Inflammatory macrophage treated with lipopolysaccharide for 4 hours (primary cell): ENCODE measurements around the gene SFTPD.
A peak's percentile ranks its signal among the peaks of the same experiment; 100 is the strongest.

ENCODE experiments used
- DNase-seq: peaks from one replicate; pipeline ENCODE4 v3.0.0-alpha.2; 2020

Gene SFTPD

DNA sequence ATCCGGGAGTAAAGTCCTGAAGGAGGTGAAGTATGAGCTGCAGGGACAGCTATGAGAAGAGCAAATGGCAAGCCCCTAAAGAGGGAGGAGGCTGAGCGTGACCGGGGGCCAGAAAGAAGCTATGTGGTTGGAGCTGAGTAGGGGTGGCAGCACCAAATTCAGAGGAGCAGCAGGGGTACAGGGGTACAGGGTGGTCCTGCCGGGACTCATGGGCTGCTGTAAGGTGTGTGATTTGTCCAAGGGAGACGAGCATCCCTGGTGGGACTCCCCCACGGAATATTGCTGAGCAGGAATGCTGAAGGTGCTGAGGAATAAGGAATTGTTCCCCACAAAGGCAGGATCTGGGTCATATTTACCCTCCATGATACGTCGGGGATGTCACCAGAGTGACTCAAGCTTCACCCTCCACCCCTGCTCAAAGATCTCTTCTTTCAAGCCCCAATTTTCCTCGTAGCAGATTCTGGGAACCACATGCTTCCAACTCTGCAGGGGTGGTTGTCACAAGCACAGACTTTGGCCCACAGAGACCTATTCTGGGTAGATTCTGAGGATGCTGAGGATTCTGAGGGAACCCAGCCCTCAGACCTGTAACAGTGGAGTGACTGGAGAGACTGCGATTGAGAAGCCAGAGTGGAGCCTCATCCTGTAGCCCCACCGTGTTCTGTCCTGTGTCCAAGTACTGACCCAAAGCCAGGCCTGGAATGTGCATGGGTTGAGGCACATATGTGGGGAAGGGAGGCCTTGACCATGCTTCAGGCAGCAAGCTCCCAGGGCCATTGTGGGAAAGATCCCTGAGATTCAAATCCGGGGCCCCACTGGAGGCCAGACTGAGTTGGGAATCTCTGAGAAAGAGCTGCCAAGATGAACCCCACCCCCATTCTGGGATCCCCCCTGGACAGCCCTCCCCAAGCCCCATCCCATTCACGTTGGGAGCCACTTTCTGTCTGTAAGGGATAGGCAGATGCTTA lies 4.2 kb downstream of the SFTPD start:
- no peak for DNase-seq

DNA sequence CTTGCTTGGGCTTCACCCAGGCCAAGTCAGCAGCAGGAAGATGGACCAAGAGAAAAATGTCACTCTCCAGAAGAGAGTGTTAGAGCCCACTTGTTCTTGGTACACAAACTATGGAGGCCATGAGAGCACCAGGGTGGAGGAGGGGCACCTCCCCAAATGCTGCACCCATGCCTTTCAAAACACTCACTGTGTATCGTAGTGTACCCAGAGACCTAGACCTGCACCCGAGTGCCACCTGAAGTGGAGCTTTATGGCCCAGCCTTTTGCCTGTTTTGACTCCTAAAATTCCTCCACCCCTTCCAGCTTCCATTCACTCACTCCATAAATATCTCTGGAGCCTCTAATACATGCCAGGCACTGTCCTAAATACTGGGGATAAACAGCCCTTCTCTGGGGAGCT lies 5.0 kb downstream of the SFTPD start:
- no peak for DNase-seq

DNA sequence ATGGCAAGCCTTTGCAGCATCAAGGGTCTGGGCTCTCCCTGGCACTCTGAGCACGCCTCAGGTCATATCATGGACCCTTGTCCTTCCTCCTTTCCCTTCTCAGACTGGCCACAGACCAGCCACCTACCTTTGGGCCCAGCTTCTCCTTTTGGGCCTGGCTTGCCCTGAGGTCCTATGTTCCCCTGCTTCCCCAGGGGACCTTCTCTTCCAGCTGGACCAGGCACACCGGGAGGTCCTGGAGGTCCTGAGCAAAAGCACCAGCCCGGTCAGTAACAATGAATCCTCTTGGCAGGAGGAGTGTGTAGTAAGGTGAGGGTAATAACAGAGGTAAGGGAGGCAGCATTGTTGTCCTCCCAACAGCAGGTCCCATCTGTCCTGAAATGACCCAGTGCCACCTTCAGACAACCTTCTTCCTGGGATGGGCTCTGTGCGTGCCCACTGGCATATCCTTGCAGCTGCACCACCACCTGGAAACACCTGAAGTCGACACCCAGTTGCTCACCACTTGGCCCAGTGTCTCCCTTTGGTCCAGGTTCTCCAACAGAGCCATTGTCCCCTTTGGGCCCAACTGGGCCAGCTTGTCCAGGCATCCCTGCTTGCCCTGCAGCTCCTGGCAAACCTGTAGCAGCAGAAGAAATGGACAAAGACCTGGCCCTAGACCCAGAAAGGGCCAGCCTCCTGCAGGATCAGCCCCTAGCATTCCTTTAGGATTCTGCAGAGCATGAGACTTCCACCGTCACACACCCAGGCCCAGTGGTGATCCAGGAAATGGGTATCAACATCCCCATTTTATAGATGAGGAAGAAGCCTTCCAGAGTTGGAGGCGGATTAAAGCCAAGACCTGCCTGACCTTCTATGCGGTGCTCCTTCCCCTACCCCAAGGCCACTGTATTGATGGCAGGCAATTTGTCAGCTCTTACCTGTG lies 6.4 kb downstream of the SFTPD start:
- no peak for DNase-seq

DNA sequence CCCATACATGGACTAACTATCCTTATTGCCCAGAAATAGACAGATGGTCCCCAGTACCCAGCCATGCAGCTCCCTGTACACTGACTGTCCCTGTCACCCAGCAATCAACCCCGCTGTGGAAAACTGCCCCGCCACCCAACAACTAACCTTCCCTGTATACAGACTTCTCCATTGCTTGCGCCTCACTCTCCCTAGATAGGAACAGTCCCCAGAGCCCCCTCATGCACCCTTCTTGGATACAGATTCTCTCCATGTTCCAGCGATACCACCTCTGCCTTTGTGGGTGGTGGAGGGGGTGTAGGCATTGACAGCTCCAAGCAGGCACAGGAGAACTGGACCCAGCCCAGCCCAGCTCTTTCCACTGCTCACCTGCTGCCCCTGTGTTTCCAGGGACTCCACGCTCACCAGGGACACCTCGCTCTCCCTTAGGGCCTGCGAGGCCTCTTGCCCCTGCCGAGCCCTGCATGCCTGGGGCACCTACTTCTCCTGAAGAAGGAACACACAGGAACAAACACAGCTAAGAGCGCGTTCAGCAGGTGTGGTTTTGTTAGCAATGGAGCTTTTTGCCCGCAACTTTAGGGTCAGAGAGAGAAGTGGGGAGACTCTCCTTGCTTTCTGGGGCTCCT lies 7.2 kb downstream of the SFTPD start:
- no peak for DNase-seq

DNA sequence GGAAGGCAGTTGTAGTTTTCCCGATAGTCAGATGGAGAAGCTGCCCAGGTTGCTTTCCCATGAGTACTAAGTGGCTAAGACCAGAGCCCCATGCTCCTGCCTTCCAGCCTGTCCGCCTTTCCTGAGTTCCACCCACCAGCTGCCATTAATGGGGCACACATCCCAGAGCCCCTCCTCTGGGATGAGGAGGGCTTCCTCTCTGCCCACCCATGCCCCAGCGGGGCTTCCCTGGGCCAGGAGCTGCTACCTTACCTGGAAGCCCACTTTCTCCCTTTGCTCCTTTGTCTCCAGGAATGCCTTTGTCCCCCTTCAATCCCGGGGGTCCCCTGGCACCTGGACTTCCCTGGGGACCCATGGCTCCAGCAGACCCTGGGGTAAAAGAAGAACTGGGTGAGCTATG lies 7.8 kb downstream of the SFTPD start:
- DNase-seq: no peak

DNA sequence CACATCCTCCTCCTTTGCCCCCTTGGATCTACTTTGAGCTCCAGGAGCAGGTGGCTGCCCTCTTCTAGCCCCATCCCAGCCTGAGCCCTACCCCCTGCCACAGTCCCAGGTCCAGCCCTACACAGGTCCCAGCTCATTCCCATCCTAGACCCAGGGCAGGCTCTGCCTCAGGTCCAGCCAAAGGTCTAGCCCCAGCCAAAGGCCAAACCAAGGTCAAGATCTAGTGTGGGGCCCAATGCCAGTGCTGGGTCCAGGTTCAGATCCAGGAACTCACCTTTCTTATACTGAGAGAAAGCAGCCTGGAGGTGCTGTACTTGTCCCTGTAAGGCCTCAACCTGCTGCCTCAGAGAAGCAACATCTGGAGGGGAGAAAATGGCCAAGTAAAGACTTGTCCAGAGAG lies 8.5 kb downstream of the SFTPD start:
- DNase-seq: no peak

DNA sequence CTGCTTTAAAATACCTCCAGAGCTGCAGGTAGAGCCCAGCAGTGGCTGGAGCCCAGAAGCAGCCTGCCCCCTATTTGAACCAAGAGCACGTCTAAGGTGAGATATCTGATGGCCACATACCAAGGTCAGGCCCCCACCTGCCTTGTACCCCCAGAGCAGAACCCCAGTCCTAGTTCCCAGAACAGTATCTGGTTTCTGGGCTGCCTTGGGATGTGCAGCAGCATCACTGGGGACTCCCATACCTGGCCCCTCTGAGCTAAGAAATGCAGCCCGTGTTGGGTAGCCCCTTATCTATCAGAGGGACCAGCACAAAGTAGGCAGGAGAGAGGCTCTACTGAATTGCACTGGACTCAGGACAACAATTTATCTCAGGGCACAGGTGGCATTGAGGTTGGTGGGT lies 8.9 kb downstream of the SFTPD start:
- no peak for DNase-seq

DNA sequence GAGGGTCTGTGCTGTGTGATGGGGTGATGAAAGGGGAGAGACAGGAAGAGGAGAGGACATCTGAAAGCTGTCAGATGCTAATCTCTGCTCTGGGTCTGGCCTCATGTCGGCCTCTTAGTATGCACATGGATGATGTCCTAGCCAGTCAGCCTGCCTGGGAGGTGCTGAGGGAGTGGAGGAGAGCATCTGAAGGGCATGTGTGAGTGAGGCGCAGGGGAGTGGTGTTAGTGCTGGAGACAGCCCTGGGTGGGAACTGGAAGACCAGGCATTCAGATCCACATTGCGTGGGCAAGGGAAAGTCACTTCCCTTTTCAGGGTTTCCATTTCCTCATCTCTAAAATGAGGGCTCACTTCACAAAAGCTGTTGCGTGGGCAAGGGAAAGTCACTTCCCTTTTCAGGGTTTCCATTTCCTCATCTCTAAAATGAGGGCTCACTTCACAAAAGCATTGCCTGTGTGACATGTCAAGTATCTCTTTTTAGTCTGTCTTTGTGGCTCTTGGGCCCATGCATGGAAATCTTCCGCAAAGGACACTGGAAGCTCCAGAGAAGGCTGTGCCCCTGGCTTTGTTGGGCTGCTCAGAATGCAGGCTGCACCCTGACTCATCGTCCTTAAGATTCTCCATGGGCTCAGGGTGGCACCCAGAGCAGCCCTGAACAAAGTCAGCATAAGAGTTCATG lies 10.0 kb downstream of the SFTPD start:
- peak; percentile 97 for DNase-seq

DNA sequence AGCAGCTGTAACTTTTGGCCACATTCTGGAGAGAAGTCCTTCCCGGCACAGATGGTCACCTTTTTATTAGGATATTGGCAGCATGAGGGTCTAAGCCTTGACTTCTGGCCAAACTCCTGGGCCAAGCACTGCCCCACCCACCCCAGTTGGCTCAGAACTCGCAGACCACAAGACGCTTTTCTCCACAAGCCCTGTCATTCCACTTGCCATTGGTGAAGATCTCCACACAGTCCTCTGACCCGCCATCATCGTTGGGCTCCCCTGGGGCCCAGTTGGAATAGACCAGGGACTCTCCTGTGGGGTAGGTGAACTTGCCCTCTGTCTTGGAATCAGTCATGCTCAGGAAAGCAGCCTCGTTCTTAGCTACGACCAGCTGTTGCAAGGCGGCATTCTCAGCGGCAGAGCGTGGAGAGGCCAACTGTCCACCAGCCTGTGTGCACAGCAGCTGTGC lies 11.2 kb downstream of the SFTPD start:
- DNase-seq: no peak

DNA sequence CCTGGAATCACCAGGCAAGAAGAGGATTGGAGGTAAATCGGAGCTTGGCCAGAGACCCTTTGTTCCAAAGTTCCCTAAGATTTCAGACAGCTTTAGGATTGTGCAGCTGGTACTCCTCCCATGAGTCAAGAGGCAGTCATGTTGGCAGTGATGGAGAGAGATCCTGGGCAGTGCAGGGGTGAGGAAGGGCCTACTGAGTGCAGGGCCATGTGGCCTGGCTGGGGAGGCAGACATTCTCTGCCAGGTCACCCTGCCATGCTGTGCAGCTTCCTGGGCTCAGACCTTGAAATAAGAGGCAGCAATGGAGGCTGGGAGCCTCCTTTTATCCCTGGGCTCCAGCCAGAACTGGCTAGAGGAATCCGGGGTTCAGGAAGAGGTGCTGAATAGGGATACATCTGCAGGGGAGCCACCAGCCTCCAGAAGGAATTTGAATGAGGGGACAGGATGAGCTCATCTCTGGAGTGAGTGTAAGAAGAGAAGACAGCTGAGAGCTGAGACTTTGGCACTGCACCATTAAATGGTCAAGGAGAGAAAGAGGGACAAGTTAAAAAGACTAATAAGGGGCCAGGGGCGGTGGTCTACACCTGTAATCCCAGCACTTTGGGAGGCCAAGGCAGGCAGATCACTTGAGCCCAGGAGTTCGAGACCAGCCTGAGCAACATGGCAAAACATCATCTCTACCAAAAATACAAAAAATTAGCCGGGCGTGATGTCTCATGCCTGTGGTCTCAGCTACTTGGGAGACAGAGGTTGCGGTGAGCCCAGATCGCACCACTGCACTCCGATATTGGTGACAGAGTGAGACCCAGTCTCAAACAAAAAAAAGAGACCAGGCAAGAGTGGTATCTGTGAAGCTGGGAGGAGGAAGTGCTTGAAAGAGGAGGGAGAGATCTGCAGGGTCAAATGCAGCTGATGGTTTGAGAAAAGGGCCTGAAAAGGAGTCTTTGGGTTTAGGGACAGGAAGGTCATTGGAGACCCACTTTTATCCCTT lies 12.0 kb downstream of the SFTPD start:
- no peak for DNase-seq

DNA sequence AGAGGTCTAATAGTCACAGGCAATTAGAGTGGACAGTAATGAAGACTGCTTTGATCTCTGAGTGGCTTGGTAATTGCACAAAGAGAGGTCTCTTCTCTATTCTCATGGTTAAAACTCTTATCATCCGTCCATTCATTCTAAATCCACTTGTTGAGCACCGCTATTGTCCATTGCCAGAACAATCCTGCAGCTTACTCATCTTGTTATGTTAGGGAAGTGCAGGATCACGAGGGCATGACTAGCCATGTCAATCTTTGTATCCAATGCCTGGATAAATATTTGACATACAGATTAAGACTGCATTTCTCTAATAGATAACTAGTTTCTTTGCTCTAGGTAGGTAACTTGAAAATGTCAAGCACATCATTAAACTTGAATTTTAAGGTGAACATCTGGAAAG lies 14.9 kb downstream of the SFTPD start:
- peak; percentile 34 for DNase-seq

DNA sequence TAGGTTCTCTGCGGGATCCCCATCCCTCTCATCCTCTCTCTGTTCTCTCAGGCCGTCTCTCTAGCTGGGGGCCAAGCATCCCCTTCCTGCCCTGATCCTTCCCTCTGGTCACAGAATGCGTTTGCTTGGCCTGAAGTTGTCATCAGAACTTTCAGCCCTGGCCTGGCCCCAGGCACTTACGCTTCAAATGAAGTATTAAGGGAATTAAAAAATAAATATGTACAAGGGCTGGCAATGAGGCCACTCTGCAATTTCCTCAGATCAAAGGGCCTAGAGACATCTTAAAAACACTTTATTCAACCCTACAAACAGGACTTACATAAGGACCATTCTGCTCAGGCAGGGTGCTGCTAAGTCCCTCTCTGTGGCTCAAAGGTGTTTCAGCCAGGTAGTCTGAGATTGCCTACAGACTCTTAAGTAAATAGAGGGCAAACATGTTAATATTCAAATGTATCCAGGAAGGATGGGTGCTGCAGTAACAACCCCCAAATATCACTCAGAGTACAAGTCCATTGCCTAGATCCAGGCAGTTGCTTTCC lies 16.0 kb downstream of the SFTPD start:
- DNase-seq: no peak

DNA sequence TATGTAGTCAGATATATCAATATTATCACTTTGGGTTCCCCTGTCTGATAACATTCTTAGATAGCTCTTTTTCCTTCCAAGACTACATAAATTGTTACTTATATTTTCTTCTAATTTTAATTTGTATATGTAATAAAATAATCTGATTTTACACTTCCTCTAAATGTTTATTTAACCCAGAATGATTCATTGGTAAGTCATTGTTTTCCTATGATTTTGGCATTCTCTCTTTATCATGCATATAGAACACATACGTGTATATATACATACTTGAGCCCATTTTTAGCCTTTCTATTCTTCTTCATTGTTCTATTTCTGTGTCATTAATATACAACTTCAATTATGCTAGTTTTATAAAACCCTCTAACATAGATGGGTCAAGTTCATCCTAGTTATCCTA lies 16.6 kb downstream of the SFTPD start:
- DNase-seq: no peak

DNA sequence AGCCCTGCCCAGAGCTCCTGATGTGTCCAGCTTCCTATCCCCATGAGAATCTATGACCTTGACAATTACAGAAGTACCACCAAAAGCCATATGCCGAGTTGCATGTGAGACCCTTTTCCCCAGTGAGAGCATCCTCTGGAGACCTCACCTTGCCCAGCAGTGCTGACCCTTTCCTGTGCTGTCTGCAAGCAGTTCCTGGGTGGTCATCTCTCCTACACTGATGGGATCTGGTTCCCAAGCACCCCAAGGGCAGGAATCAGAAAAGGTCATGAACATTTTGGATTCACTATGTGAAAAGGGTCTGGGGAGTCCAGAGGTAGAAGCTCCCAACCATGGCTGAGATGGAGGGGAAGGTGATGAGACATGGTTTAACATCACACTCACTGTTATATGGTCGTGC lies 18.2 kb downstream of the SFTPD start:
- DNase-seq: no peak

DNA sequence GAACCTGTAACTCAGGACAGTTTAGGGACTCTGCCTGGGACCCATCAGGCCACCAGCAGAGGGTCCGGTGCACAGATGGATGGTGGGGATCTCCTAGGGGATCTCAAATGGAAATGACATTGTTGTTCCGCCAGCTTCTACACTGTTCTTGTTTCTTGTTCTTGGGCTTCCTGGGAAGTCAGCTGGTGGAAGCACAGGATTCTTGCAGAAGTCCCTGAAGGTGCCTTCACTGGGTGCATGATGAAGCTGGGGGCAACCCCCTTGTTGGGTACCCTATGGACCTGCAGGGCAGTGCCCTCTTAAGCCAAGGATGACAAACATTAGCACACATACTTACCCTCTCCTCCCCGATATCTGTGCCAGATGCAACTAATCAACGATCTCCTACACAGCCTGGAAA lies 18.6 kb downstream of the SFTPD start:
- DNase-seq: no peak

DNA sequence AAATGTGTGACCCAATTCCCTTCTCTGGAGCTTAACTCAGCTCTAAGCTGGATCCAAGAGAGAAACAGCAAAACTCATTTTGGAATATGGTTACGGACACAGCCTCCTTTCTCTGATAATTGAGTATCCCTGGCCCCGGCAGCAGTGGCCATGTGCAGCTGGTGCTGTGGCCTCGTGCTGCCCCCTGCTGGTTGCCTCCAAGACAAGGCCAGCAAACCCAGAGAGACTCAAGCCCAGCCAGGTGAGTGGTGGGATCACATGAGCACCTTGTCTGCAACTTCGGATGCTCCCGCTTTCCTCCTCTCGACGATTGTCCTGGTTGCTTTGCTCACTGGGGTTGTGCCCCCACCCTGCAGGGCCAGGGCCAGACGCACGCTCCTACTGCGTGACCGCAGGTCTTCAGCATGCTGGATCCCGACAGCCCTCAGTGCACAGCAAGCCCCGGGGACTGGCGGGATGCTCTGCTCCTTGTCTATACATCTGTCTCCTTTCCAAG lies 19.4 kb downstream of the SFTPD start:
- peak; percentile 67 for DNase-seq

DNA sequence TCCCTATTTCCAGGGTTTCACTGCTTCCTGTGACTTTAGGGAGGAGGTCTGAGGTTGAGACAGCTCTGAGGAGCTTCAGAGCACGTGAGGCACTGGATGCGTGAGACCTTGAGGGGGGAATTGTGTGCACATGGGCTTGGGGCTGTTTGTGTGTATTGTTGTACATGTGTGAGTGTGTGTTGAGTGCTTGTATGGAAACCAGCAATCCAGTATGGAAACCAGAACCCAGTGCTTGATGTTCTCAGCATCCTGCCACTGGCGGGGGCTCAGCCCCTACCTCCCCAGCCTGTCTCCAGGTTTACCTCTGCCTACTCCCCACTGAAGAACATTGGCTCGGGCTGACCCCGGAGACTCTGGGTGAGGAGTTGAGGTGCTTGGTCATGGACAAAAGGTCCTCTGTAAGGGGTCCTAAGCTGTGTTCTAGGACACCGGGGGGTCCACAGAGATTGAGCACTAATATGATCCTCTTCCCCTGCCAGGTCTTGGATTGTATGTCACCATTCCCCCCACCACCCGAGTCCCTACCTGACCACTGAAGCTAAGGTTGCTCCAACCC lies 20.8 kb downstream of the SFTPD start:
- DNase-seq: no peak

DNA sequence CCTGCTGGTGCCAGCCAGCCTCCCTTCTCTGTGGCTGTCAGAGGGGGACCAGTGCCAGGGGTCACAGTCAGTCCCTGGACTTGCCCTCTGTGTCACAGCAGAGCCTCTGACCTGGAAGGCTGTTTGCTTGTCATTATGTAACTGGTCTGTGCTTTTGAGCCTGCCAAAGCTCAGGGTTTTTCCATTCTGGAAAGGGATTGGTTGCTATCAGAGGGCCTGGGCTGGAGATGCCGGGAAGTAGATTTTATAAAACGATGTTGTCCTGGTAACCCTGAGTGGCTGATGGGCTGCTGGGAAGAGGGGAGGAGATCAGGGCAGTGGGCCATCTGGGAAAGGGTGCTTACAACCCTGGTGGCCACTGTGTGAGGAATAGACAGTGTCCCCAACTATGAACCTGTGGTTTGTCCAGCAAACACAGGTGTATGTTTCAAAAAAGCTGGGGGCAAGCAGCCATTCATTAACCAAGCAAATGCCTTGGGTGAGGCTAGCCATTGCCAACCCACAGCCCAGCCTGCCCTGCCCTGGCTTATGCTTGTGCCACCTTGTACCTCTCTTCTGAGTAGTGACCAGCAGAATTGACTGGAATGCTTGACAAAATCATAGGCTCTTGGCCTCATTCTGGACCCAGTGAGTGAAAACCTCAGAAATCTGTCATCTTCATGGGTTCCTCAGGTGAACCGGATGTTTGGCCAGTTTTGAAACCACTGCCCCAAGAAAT lies 21.6 kb downstream of the SFTPD start:
- no peak for DNase-seq

DNA sequence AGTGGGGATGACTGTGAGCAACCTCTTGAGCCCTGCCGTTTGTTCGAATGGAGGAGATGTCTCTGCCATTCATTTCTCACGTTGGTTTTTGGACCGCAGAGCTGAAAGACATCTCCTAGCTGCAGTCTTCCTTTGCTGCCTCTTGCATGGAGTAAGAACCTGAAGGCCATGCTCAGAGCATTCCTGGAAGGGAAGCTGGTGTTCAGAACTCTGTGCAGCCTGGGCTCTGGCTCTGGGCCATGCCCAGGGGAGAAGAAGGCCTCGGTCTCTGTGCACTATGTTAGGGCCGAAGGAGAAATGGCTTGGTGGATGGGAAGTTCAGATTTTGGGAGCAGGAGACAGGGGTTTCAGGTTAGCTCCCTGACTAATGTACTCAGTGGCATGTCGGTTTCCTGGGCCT lies 22.9 kb downstream of the SFTPD start:
- DNase-seq: no peak

DNA sequence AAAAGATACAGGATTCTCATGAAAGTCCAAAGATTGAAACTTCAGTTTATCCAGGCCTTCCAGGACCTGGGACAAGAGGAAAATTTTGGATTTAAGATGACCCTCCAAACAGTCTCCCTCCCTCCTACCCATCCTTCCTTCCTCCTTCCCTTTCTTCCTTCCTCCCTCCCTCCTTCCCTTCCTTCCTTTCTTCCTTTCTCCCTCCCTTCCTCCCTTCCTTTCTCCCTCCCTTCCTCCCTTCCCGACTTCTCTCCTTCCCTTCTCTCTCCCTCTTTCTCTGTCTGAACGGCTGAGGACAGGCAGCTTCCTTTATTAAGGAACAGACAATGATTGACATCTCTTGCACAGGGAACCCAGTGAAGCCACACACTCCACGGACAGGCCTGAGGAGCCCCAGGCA lies 23.3 kb downstream of the SFTPD start:
- DNase-seq: no peak
